ENCODE results near the gene PALLD. TPM values are rescaled to one million over a fixed set of nuclear protein-coding genes. Genes with fewer than 3 reads are reported as not detected.

PALLD gene
- total and polyA plus RNA-seq, 7 donors = 40.7 to 1,991 (median 1,233) TPM

GRCh38 chr4:168570466-168570865 is 73.6 kb downstream of the PALLD start:
- intact Hi-C loops (cut with DNase I) = no loop called here
- no peak for TF ChIP-seq POLR2AphosphoS5 (IDR thresholded peaks at IDR 0.05)
- TF ChIP-seq, protein P1, sequence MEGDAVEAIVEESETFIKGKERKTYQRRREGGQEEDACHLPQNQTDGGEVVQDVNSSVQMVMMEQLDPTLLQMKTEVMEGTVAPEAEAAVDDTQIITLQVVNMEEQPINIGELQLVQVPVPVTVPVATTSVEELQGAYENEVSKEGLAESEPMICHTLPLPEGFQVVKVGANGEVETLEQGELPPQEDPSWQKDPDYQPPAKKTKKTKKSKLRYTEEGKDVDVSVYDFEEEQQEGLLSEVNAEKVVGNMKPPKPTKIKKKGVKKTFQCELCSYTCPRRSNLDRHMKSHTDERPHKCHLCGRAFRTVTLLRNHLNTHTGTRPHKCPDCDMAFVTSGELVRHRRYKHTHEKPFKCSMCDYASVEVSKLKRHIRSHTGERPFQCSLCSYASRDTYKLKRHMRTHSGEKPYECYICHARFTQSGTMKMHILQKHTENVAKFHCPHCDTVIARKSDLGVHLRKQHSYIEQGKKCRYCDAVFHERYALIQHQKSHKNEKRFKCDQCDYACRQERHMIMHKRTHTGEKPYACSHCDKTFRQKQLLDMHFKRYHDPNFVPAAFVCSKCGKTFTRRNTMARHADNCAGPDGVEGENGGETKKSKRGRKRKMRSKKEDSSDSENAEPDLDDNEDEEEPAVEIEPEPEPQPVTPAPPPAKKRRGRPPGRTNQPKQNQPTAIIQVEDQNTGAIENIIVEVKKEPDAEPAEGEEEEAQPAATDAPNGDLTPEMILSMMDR (IDR thresholded peaks at IDR 0.05) = no peak
- TF ChIP-seq POLR2A (IDR thresholded peaks at IDR 0.05) = no peak
- no peak for TF ChIP-seq EP300 (IDR thresholded peaks at IDR 0.05)
- Histone ChIP-seq H3K9me3 (no peaks in the 10 kb centered on the region), H3K27ac (peak overlapping the region in 2 of 4 donors; percentile 63 to 64), H3K36me3 (no peaks in the 10 kb centered on the region), H3K4me1 (peaks cover 0 to 28% (median 16%) of the 10 kb centered on the region in 4 donors), H3K27me3 (no peaks in the 10 kb centered on the region), H3K4me3 (no peak overlapping the region)
- no peak for DNase-seq

DNA sequence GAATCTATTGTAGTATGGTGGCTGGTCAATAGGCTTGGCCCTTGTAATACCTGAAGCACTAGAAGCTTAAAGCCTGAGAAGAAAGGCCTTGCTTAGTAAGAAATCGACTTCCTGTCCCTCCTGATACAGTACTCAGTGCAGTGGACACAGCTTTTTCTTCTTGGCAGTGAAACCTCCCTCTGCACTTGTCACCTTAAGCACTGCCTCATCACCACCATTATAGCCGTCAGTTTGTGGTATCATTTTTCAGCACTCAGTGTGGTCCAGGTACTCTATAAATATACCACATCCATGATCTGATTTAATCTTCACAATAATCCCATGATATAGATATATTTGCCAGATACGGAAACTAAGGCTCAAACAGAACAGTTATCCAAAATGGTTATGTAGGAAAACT is 75.2 kb downstream of the PALLD start:
- TF ChIP-seq POLR2A (IDR thresholded peaks at IDR 0.05) (no peak), EP300 (IDR thresholded peaks at IDR 0.05) (no peak), POLR2AphosphoS5 (IDR thresholded peaks at IDR 0.05) (no peak)
- TF ChIP-seq, protein P1 (IDR thresholded peaks at IDR 0.05) = no peak
- H3K27ac ChIP-seq = no peak overlapping the region
- H3K36me3 ChIP-seq = no peaks in the 10 kb centered on the region
- H3K4me1 ChIP-seq = peaks cover 0 to 28% (median 16%) of the 10 kb centered on the region in 4 donors
- no peak overlapping the region for H3K4me3 ChIP-seq
- DNase-seq = no peak
- H3K9me3 ChIP-seq = no peaks in the 10 kb centered on the region
- intact Hi-C loops (cut with DNase I) = no loop called here
- WGBS, 2 donors = 91 to 93% methylated on average over 3 of the region's 3 CpGs
- H3K27me3 ChIP-seq = no peaks in the 10 kb centered on the region

GRCh38 chr4:168573870-168574269 is 77.0 kb downstream of the PALLD start:
- Histone ChIP-seq H3K4me1 (peaks cover 0 to 27% (median 16%) of the 10 kb centered on the region in 4 donors), H3K27ac (no peak overlapping the region), H3K9me3 (no peaks in the 10 kb centered on the region), H3K4me3 (no peak overlapping the region), H3K27me3 (no peaks in the 10 kb centered on the region), H3K36me3 (no peaks in the 10 kb centered on the region)
- WGBS, 2 donors = 80 to 87% methylated on average over 3 of the region's 3 CpGs
- no peak for DNase-seq
- TF ChIP-seq POLR2A (IDR thresholded peaks at IDR 0.05) (no peak), POLR2AphosphoS5 (IDR thresholded peaks at IDR 0.05) (no peak), EP300 (IDR thresholded peaks at IDR 0.05) (no peak)
- TF ChIP-seq, protein P1 (IDR thresholded peaks at IDR 0.05) = no peak
- intact Hi-C loops (cut with DNase I) = no loop called here

GRCh38 chr4:168574581-168575295 is 77.9 kb downstream of the PALLD start:
- TF ChIP-seq POLR2A (IDR thresholded peaks at IDR 0.05) (no peak), EP300 (IDR thresholded peaks at IDR 0.05) (no peak), POLR2AphosphoS5 (IDR thresholded peaks at IDR 0.05) (no peak)
- TF ChIP-seq, protein P1 (IDR thresholded peaks at IDR 0.05) = no peak
- no peaks in the 10 kb centered on the region for H3K9me3 ChIP-seq
- no peak for DNase-seq
- H3K4me1 ChIP-seq = peaks cover 0 to 18% (median 8%) of the 10 kb centered on the region in 4 donors
- H3K4me3 ChIP-seq = no peak overlapping the region
- intact Hi-C loops (cut with DNase I) = no loop called here
- WGBS, 2 donors = 59 to 81% methylated on average over 5 of the region's 5 CpGs
- H3K27me3 ChIP-seq = no peaks in the 10 kb centered on the region
- no peak overlapping the region for H3K27ac ChIP-seq
- no peaks in the 10 kb centered on the region for H3K36me3 ChIP-seq

Data from sigmoid colon (tissue), 7 donors.